T-cell (primary cell): ENCODE data around the gene ADGRB3. TPM values are rescaled to one million over a fixed set of nuclear protein-coding genes. Genes with fewer than 3 reads are reported as not detected.

Source experiments
- ATAC-seq, 4 experiments: fragments of 200-7000 bp in 3 of 4; fragments of 150-1000 bp in 1 of 4; cut with Tn5 transposase; replicated peaks in 1 of 4; 1 replicate in 3 of 4; 2 replicates in 1 of 4; pipeline ENCODE4 v1.10.0; 2021; ENCODE audit warnings: moderate library complexity in 3 of 4, mild to moderate bottlenecking in 2 of 4, moderate number of reproducible peaks in 1 of 4
- CTCF ChIA-PET, 2 donors: fragments of 300-600 bp; sonication (Branson Sonifier 250); formaldehyde crosslinking; loops; one replicate each; lab custom pipeline; 2022; ENCODE audit warnings: antibody characterized with exemption in 2 of 2; lab: Charles Lee
- POLR2A ChIA-PET, 2 donors: fragments of 300-600 bp; sonication (Branson Sonifier 250); formaldehyde crosslinking; loops; one replicate each; lab custom pipeline; 2022; ENCODE audit warnings: antibody characterized with exemption in 2 of 2; lab: Charles Lee
- DNase-seq, 35 experiments: peaks; one replicate each; pipeline versions ENCODE4 v3.0.0 to v3.0.0-alpha.2; 2013 to 2023
- H3K27ac ChIP-seq: one replicate; pipeline ENCODE4 v1.5.1; 2013; ENCODE audit warnings: low read length
- H3K27me3 ChIP-seq, 2 experiments: replicated peaks in 1 of 2; 1 replicate in 1 of 2; 2 replicates in 1 of 2; pipeline versions ENCODE4 v1.6.1 to v1.7.0; 2013; ENCODE audit warnings: low read length in 1 of 2, mixed read lengths in 1 of 2; ENCODE audit not compliant: control insufficient read depth in 2 of 2, insufficient read depth in 2 of 2; ENCODE audit errors: extremely low read depth in 1 of 2
- H3K36me3 ChIP-seq, 2 donors: 1 replicate in 1 of 2; 2 replicates in 1 of 2; pipeline versions ENCODE4 v1.6.1 to v1.7.0; 2013; ENCODE audit warnings: low read length in 1 of 2; ENCODE audit not compliant: control insufficient read depth in 2 of 2, insufficient read depth in 1 of 2; ENCODE audit errors: extremely low read depth in 1 of 2
- H3K4me1 ChIP-seq, 2 experiments: 1 replicate in 1 of 2; 2 replicates in 1 of 2; pipeline versions ENCODE4 v1.6.1 to v1.7.0; 2013; ENCODE audit warnings: low read length in 2 of 2, mixed read lengths in 1 of 2; ENCODE audit not compliant: insufficient read depth in 2 of 2, control insufficient read depth in 1 of 2; ENCODE audit errors: extremely low read depth in 1 of 2
- H3K4me3 ChIP-seq, 2 donors: 1 replicate in 1 of 2; 2 replicates in 1 of 2; pipeline versions ENCODE4 v1.5.1 to v1.7.0; 2013; ENCODE audit warnings: mild to moderate bottlenecking in 2 of 2, low read length in 1 of 2, moderate library complexity in 1 of 2; ENCODE audit not compliant: control insufficient read depth in 1 of 2; ENCODE audit errors: extremely low read depth in 1 of 2
- H3K9me3 ChIP-seq: 2 replicates; pipeline ENCODE4 v1.7.0; 2013
- H3K27ac Mint-ChIP-seq, 2 donors: one replicate each; pipeline ENCODE4 v1.8.0; 2020 to 2021; ENCODE audit warnings: mild to moderate bottlenecking in 2 of 2, mixed read lengths in 2 of 2
- H3K27me3 Mint-ChIP-seq, 2 donors: one replicate each; pipeline ENCODE4 v1.8.0; 2021 to 2022; ENCODE audit warnings: mixed read lengths in 2 of 2
- H3K36me3 Mint-ChIP-seq: one replicate; pipeline ENCODE4 v1.8.0; 2021; ENCODE audit warnings: mixed read lengths
- H3K4me1 Mint-ChIP-seq, 3 donors: one replicate each; pipeline ENCODE4 v1.8.0; 2020 to 2022; ENCODE audit warnings: mixed read lengths in 3 of 3, mild to moderate bottlenecking in 1 of 3
- H3K4me3 Mint-ChIP-seq, 3 donors: one replicate each; pipeline ENCODE4 v1.8.0; 2020 to 2022; ENCODE audit warnings: mild to moderate bottlenecking in 3 of 3, mixed read lengths in 3 of 3, moderate library complexity in 3 of 3
- H3K9me3 Mint-ChIP-seq, 3 donors: one replicate each; pipeline ENCODE4 v1.8.0; 2020 to 2022; ENCODE audit warnings: mixed read lengths in 3 of 3
- WGBS: methylation state at CpG from one replicate; pipeline ENCODE4 v1.1.5; 2013; ENCODE audit warnings: missing lambda C conversion rate; ENCODE audit not compliant: insufficient coverage; 5-methylcytosine and 5-hydroxymethylcytosine counted together
- total RNA-seq, 35 experiments: library from RNA in 6 of 35; stranded (reverse) in 6 of 35; fragments of 120-200 nt in 1 of 35; gene quantifications; one replicate each; pipeline versions ENCODE4 v1.2.1 to v1.2.4 and lab custom pipeline; 2013 to 2026

The ADGRB3 gene
- total RNA-seq, 5 donors from 2014 or later (not counting 1 experiment from before 2014, with no cell fraction given): not detected

- ATAC-seq: no peak
- Mint-ChIP-seq H3K4me1 (no peaks in the 10 kb centered on the region), H3K4me3 (no peak overlapping the region), H3K27ac (no peak overlapping the region), H3K27me3 (no peaks in the 10 kb centered on the region), H3K36me3 (no peaks in the 10 kb centered on the region), H3K9me3 (peaks cover 5 to 13% (median 7%) of the 10 kb centered on the region in 3 donors)
- DNase-seq: no peak
- Histone ChIP-seq H3K9me3 (no peaks in the 10 kb centered on the region), H3K27ac (no peak overlapping the region), H3K4me1 (no peaks in the 10 kb centered on the region), H3K27me3 (no peaks in the 10 kb centered on the region), H3K36me3 (no peaks in the 10 kb centered on the region), H3K4me3 (no peak overlapping the region)
- WGBS: no CpG with 5 or more reads among the region's 2 CpGs
- ChIA-PET CTCF (interaction anchor here in 1 of 2 donors (0.6 kb wide), 1 partner anchor 1702 kb away, joined by 5 read pairs; no protein-coding TSS in a partner anchor), POLR2A (no interaction called here)
These were observed 673.5 kb downstream of the ADGRB3 start for GRCh38 chr6:69308584-69308983.

- no peak overlapping the region for H3K4me3 Mint-ChIP-seq
- Histone ChIP-seq H3K36me3 (no peaks in the 10 kb centered on the region), H3K27ac (no peak overlapping the region), H3K4me3 (no peak overlapping the region), H3K9me3 (no peaks in the 10 kb centered on the region), H3K27me3 (no peaks in the 10 kb centered on the region), H3K4me1 (no peaks in the 10 kb centered on the region)
- H3K4me1 Mint-ChIP-seq: no peaks in the 10 kb centered on the region
- H3K27ac Mint-ChIP-seq: no peak overlapping the region
- DNase-seq (no peak), ATAC-seq (no peak)
- no peaks in the 10 kb centered on the region for H3K27me3 Mint-ChIP-seq
- no peaks in the 10 kb centered on the region for H3K36me3 Mint-ChIP-seq
- POLR2A ChIA-PET: no interaction called here
- H3K9me3 Mint-ChIP-seq: peaks cover 5 to 13% (median 5%) of the 10 kb centered on the region in 3 donors
- no CpG with 5 or more reads among the region's 1 CpG for WGBS
- CTCF ChIA-PET: no interaction called here
These were observed 676.8 kb downstream of the ADGRB3 start for GRCh38 chr6:69311888-69312287.

GRCh38 chr6:69314001-69314400 is 678.9 kb downstream of the ADGRB3 start:
- no peaks in the 10 kb centered on the region for H3K9me3 ChIP-seq
- ATAC-seq: no peak
- no peaks in the 10 kb centered on the region for H3K27me3 Mint-ChIP-seq
- no peak overlapping the region for H3K4me3 ChIP-seq
- H3K36me3 Mint-ChIP-seq: no peaks in the 10 kb centered on the region
- no CpG with 5 or more reads among the region's 1 CpG for WGBS
- no peaks in the 10 kb centered on the region for H3K4me1 ChIP-seq
- H3K27ac ChIP-seq: no peak overlapping the region
- no peaks in the 10 kb centered on the region for H3K4me1 Mint-ChIP-seq
- ChIA-PET CTCF (no interaction called here), POLR2A (no interaction called here)
- DNase-seq: no peak
- no peak overlapping the region for H3K27ac Mint-ChIP-seq
- H3K4me3 Mint-ChIP-seq: no peak overlapping the region
- no peaks in the 10 kb centered on the region for H3K36me3 ChIP-seq
- peaks cover 0 to 9% (median 5%) of the 10 kb centered on the region in 3 donors for H3K9me3 Mint-ChIP-seq
- H3K27me3 ChIP-seq: no peaks in the 10 kb centered on the region

- H3K9me3 Mint-ChIP-seq: peaks cover 0 to 8% (median 5%) of the 10 kb centered on the region in 3 donors
- no peak overlapping the region for H3K4me3 Mint-ChIP-seq
- H3K27me3 ChIP-seq: no peaks in the 10 kb centered on the region
- no peaks in the 10 kb centered on the region for H3K36me3 ChIP-seq
- POLR2A ChIA-PET: no interaction called here
- no peak overlapping the region for H3K4me3 ChIP-seq
- no peaks in the 10 kb centered on the region for H3K4me1 Mint-ChIP-seq
- no peak overlapping the region for H3K27ac Mint-ChIP-seq
- no peaks in the 10 kb centered on the region for H3K36me3 Mint-ChIP-seq
- no peak overlapping the region for H3K27ac ChIP-seq
- H3K4me1 ChIP-seq: no peaks in the 10 kb centered on the region
- CTCF ChIA-PET: no interaction called here
- no peaks in the 10 kb centered on the region for H3K9me3 ChIP-seq
- DNase-seq: no peak
- no peak for ATAC-seq
- no peaks in the 10 kb centered on the region for H3K27me3 Mint-ChIP-seq
These were observed 679.4 kb downstream of the ADGRB3 start for GRCh38 chr6:69314531-69314930.

GRCh38 chr6:69331886-69332285 is 696.8 kb downstream of the ADGRB3 start:
- H3K36me3 ChIP-seq: no peaks in the 10 kb centered on the region
- Mint-ChIP-seq H3K9me3 (peaks cover 0 to 3% (median 0%) of the 10 kb centered on the region in 3 donors), H3K27ac (no peak overlapping the region), H3K36me3 (no peaks in the 10 kb centered on the region), H3K4me3 (no peak overlapping the region), H3K4me1 (no peaks in the 10 kb centered on the region), H3K27me3 (no peaks in the 10 kb centered on the region)
- H3K9me3 ChIP-seq: no peaks in the 10 kb centered on the region
- no peaks in the 10 kb centered on the region for H3K27me3 ChIP-seq
- no peak overlapping the region for H3K4me3 ChIP-seq
- CTCF ChIA-PET: no interaction called here
- H3K27ac ChIP-seq: no peak overlapping the region
- POLR2A ChIA-PET: no interaction called here
- no peak for ATAC-seq
- WGBS: no CpG with 5 or more reads among the region's 2 CpGs
- H3K4me1 ChIP-seq: no peaks in the 10 kb centered on the region
- no peak for DNase-seq

- ChIA-PET CTCF (no interaction called here), POLR2A (no interaction called here)
- no peak overlapping the region for H3K4me3 ChIP-seq
- H3K36me3 ChIP-seq: no peaks in the 10 kb centered on the region
- H3K27ac ChIP-seq: no peak overlapping the region
- H3K27me3 ChIP-seq: no peaks in the 10 kb centered on the region
- no CpG with 5 or more reads among the region's 3 CpGs for WGBS
- H3K4me3 Mint-ChIP-seq: no peak overlapping the region
- no peak overlapping the region for H3K27ac Mint-ChIP-seq
- H3K4me1 Mint-ChIP-seq: no peaks in the 10 kb centered on the region
- DNase-seq (no peak), ATAC-seq (no peak)
- no peaks in the 10 kb centered on the region for H3K4me1 ChIP-seq
- no peaks in the 10 kb centered on the region for H3K36me3 Mint-ChIP-seq
- peaks cover 0 to 3% (median 3%) of the 10 kb centered on the region in 3 donors for H3K9me3 Mint-ChIP-seq
- no peaks in the 10 kb centered on the region for H3K27me3 Mint-ChIP-seq
- H3K9me3 ChIP-seq: no peaks in the 10 kb centered on the region
These were observed 702.2 kb downstream of the ADGRB3 start for GRCh38 chr6:69337311-69337710.
